Purkinje cell (primary cell): ENCODE results near the gene SIX2. TPM values are rescaled to one million over a fixed set of nuclear protein-coding genes. Genes with fewer than 3 reads are reported as not detected.

Experiments
- polyA plus RNA-seq: library from polyadenylated mRNA; unstranded; fragments of >200 nt; fragmentation: Nextera tagmentation; gene quantifications from 2 replicates; pipeline ENCODE4 v1.2.1, GENCODE V29; 2014

The SIX2 gene
- not detected in 2 replicates for polyA plus RNA-seq

DNA sequence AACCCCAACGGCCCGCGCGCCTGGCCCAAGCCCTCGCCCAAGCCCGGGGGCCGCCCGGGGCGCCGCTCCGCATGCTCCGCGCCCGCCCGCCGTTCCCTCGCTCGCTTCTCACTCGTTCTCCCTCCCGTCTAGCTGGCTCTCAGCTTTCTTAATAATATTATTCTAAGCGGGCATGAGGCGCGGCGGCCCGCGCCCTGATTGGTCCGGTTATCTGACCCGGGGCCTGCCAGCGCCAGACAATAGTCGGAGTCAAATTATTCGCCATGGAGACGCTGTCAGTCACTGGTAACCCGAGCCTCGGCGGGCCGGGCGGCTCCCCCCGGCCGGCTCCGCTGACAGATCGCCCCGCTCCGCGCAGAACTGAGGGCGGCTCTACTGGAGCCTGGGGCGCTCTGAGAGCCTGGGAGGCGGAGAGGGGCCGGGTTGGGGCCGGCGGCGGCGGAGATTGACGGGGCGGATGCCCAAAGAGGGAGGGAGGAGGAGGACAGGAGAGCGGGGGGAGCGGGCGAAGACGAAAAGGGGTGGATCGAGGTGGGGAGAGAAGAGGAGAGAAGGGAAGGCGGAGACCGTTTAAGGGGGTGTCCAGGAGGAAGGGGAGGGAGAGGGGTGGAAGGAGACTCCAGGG is at the start of gene SIX2:
SIX2 (minus strand) TSS at position 150 of the 625 bp plus-strand sequence. CDS start 342 bp downstream, outside the sequence.

Other genes starting within 250 kb of the SIX2 start
- not detected in 2 replicates for gene SIX3, start 67.8 kb downstream of the SIX2 start, polyA plus RNA-seq